Breast epithelium (tissue), 3 donors: Measurements from ENCODE around the gene CEP131.

Experiments
- POLR2A ChIP-seq: fragments of 450-650 bp; IDR thresholded peaks from one replicate; pipeline ENCODE4 v1.6.1; 2016; ENCODE audit warnings: antibody characterized with exemption, mild to moderate bottlenecking, moderate library complexity
- POLR2AphosphoS5 ChIP-seq, 3 donors: sonication (generic); formaldehyde crosslinking; IDR thresholded peaks; one replicate each; pipeline ENCODE4 v1.6.1; 2017; ENCODE audit warnings: antibody characterized with exemption in 3 of 3
- TF ChIP-seq, protein P1 (sequence below), 3 donors: fragments of 450-650 bp; IDR thresholded peaks; one replicate each; pipeline ENCODE4 v1.5.1; 2016 to 2017; ENCODE audit warnings: antibody characterized with exemption in 3 of 3, mild to moderate bottlenecking in 3 of 3, moderate library complexity in 3 of 3

DNA sequence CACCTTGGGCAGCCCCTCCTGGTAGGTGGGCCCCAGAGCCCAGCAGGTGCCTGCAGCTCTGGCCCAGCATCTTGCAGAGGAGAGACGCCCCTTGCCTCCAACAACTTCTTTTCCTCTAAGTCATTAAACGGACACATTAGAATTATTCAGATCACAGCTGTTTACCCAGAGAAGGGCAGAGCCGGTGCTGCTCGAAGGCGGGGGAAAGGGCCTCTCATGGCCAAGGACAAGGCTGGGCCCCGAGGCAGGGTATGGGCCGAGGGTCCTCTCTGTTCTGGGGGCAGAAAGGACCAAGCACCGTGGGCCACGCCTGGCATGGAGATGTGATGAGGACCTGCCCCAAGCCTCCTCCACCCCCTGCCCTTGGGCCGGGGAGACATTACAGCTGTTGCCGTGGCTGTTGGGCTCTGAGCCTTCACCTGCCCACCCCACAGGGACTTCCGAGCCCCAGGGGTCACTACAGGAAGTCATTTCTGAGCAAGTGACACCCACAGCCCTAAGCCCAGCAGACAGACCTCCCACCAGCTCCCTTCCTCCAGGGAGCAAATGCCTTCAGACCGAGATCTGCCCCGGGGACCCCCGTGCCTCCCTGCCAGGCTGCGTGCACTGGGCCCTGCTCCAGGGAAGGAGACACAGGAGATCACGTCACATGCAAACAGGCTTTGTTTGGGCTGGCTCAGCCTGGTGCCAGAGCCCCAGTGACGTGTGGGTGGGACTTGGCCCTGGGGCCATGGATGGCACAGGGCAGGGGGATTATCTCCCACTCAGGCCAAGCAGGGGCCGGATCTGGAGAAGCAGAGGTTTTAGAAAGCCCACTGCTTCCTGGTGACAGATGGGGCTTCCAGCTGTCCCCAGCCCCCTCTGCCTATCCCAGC is 58.2 kb downstream of the CEP131 start:
- TF ChIP-seq, protein P1, sequence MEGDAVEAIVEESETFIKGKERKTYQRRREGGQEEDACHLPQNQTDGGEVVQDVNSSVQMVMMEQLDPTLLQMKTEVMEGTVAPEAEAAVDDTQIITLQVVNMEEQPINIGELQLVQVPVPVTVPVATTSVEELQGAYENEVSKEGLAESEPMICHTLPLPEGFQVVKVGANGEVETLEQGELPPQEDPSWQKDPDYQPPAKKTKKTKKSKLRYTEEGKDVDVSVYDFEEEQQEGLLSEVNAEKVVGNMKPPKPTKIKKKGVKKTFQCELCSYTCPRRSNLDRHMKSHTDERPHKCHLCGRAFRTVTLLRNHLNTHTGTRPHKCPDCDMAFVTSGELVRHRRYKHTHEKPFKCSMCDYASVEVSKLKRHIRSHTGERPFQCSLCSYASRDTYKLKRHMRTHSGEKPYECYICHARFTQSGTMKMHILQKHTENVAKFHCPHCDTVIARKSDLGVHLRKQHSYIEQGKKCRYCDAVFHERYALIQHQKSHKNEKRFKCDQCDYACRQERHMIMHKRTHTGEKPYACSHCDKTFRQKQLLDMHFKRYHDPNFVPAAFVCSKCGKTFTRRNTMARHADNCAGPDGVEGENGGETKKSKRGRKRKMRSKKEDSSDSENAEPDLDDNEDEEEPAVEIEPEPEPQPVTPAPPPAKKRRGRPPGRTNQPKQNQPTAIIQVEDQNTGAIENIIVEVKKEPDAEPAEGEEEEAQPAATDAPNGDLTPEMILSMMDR (IDR thresholded peaks at IDR 0.05) = no peak
- no peak for TF ChIP-seq POLR2AphosphoS5 (IDR thresholded peaks at IDR 0.05)
- TF ChIP-seq POLR2A = no peak
